KMS-11 (cell line): ENCODE measurements around the gene GAPT.

Source experiments
- H2AFZ ChIP-seq: fragments of 200-600 bp; sonication (generic); 2 replicates; pipeline ENCODE4 v1.6.1; 2016; ENCODE audit warnings: antibody characterized with exemption, mixed run types, low read depth
- H3K27ac ChIP-seq: fragments of 200-600 bp; sonication (generic); 2 replicates; pipeline ENCODE4 v1.6.1; 2016; ENCODE audit warnings: mild to moderate bottlenecking, mixed run types
- H3K27me3 ChIP-seq: fragments of 200-600 bp; sonication (generic); 2 replicates; pipeline ENCODE4 v1.6.1; 2017; ENCODE audit warnings: mild to moderate bottlenecking, low read depth, mixed run types, moderate library complexity; ENCODE audit not compliant: insufficient read depth
- H3K36me3 ChIP-seq: fragments of 200-600 bp; sonication (generic); 2 replicates; pipeline ENCODE4 v1.6.1; 2017; ENCODE audit warnings: mild to moderate bottlenecking, mixed run types; ENCODE audit not compliant: insufficient read depth
- H3K4me1 ChIP-seq: fragments of 200-600 bp; sonication (generic); 2 replicates; pipeline ENCODE4 v1.6.1; 2016; ENCODE audit warnings: mild to moderate bottlenecking, low read depth, mixed run types; ENCODE audit not compliant: poor library complexity, severe bottlenecking
- H3K4me2 ChIP-seq: fragments of 200-600 bp; sonication (generic); 2 replicates; pipeline ENCODE4 v1.7.0; 2016; ENCODE audit warnings: mild to moderate bottlenecking, mixed run types
- H3K4me3 ChIP-seq: fragments of 200-600 bp; sonication (generic); IDR thresholded peaks from 2 replicates; pipeline ENCODE4 v1.6.1; 2017; ENCODE audit warnings: low read depth, low read length, mixed read lengths; ENCODE audit not compliant: insufficient read depth
- H3K79me2 ChIP-seq: fragments of 200-600 bp; sonication (generic); 2 replicates; pipeline ENCODE4 v1.6.1; 2016; ENCODE audit warnings: low read depth, mixed run types; ENCODE audit not compliant: insufficient read depth
- H3K9ac ChIP-seq: fragments of 200-600 bp; sonication (generic); 2 replicates; pipeline ENCODE4 v1.6.1; 2016; ENCODE audit warnings: mild to moderate bottlenecking, mixed run types
- H4K20me1 ChIP-seq: fragments of 200-600 bp; sonication (generic); 2 replicates; pipeline ENCODE4 v1.6.1; 2016; ENCODE audit warnings: mild to moderate bottlenecking, mixed run types; ENCODE audit not compliant: insufficient read depth
- CTCF ChIP-seq: fragments of 200-600 bp; sonication (generic); conservative IDR thresholded peaks from 2 replicates; pipeline ENCODE4 v1.6.1; 2017; ENCODE audit warnings: low read depth, mild to moderate bottlenecking, antibody characterized with exemption, low read length, moderate library complexity, mixed read lengths

The GAPT gene

DNA sequence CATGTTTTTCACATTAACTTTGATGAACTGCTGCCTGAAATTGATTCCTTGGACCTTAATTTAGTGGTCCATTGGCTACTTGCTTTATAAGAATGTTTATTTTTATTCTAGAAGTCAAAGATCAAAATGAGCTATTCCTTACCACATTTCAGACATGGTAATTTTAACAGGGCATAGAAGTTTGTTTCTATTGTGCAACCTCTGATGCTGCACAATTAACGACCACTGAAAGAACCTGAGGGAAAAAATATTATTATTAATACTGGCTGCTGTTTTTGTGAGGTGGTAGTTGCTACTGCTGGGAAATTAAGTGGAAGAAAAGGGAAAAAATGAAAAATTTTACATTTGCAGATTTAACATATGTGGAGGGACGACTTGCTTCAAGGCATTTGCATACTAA, 53.7 kb downstream of the GAPT start:
- H3K27ac ChIP-seq: no peak overlapping the region
- no peak overlapping the region for H3K9ac ChIP-seq
- no peak overlapping the region for H3K4me3 ChIP-seq
- no peaks in the 10 kb centered on the region for H3K27me3 ChIP-seq
- no peaks in the 10 kb centered on the region for H3K79me2 ChIP-seq
- no peak overlapping the region for H2AFZ ChIP-seq
- H3K4me2 ChIP-seq: no peak overlapping the region
- no peak for TF ChIP-seq CTCF
- no peaks in the 10 kb centered on the region for H3K4me1 ChIP-seq
- H4K20me1 ChIP-seq: no peaks in the 10 kb centered on the region
- H3K36me3 ChIP-seq: no peaks in the 10 kb centered on the region

GRCh38 chr5:58545912-58546311, 54.7 kb downstream of the GAPT start:
- Histone ChIP-seq H3K27ac (no peak overlapping the region), H2AFZ (no peak overlapping the region), H4K20me1 (no peaks in the 10 kb centered on the region), H3K9ac (no peak overlapping the region), H3K4me1 (no peaks in the 10 kb centered on the region), H3K36me3 (no peaks in the 10 kb centered on the region), H3K27me3 (no peaks in the 10 kb centered on the region), H3K4me2 (no peak overlapping the region), H3K4me3 (no peak overlapping the region), H3K79me2 (no peaks in the 10 kb centered on the region)
- no peak for TF ChIP-seq CTCF
